Neural crest cell (in vitro differentiated cells): ENCODE results near the gene TMEM45A. TPM values are rescaled to one million over a fixed set of nuclear protein-coding genes. Genes with fewer than 3 reads are reported as not detected.

ENCODE experiments used
- DNase-seq: peaks from one replicate; pipeline ENCODE4 v3.0.0; 2021; ENCODE audit warnings: low read depth, mixed read lengths, low spot score
- H3K27ac Mint-ChIP-seq: one replicate; pipeline ENCODE4 v1.8.0; 2021; ENCODE audit warnings: mild to moderate bottlenecking, mixed read lengths; ENCODE audit not compliant: unreplicated experiment
- H3K27me3 Mint-ChIP-seq: 2 replicates; pipeline ENCODE4 v1.8.0; 2021; ENCODE audit warnings: low read depth, mild to moderate bottlenecking, mixed read lengths
- H3K36me3 Mint-ChIP-seq: 2 replicates; pipeline ENCODE4 v1.8.0; 2021; ENCODE audit warnings: low read depth, mild to moderate bottlenecking, mixed read lengths
- H3K4me1 Mint-ChIP-seq: 2 replicates; pipeline ENCODE4 v1.8.0; 2021; ENCODE audit warnings: mixed read lengths
- H3K4me3 Mint-ChIP-seq: one replicate; pipeline ENCODE4 v1.8.0; 2021; ENCODE audit warnings: mild to moderate bottlenecking, mixed read lengths
- H3K9me3 Mint-ChIP-seq: 2 replicates; pipeline ENCODE4 v1.8.0; 2021; ENCODE audit warnings: mixed read lengths
- total RNA-seq: library from RNA; stranded (reverse); gene quantifications from 2 replicates; pipeline ENCODE4 v1.2.1, GENCODE V29; 2021
- TF ChIP-seq, protein P1 (sequence below): fragments of 200-600 bp; sonication (generic); conservative IDR thresholded peaks from 2 replicates; pipeline ENCODE4 v1.5.0; 2021; ENCODE audit warnings: antibody characterized with exemption, mild to moderate bottlenecking

TMEM45A gene
- total RNA-seq, 1 donor from 2014 or later: 18.7 TPM

GRCh38 chr3:100489118-100489517 lies 3.3 kb upstream of the TMEM45A start:
- Mint-ChIP-seq H3K36me3 (no peaks in the 10 kb centered on the region), H3K27me3 (peaks cover 5% of the 10 kb centered on the region), H3K27ac (no peak overlapping the region), H3K9me3 (peaks cover 3% of the 10 kb centered on the region), H3K4me3 (no peak overlapping the region), H3K4me1 (peaks cover 15% of the 10 kb centered on the region)
- TF ChIP-seq, protein P1, sequence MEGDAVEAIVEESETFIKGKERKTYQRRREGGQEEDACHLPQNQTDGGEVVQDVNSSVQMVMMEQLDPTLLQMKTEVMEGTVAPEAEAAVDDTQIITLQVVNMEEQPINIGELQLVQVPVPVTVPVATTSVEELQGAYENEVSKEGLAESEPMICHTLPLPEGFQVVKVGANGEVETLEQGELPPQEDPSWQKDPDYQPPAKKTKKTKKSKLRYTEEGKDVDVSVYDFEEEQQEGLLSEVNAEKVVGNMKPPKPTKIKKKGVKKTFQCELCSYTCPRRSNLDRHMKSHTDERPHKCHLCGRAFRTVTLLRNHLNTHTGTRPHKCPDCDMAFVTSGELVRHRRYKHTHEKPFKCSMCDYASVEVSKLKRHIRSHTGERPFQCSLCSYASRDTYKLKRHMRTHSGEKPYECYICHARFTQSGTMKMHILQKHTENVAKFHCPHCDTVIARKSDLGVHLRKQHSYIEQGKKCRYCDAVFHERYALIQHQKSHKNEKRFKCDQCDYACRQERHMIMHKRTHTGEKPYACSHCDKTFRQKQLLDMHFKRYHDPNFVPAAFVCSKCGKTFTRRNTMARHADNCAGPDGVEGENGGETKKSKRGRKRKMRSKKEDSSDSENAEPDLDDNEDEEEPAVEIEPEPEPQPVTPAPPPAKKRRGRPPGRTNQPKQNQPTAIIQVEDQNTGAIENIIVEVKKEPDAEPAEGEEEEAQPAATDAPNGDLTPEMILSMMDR: no peak
- no peak for DNase-seq

DNA sequence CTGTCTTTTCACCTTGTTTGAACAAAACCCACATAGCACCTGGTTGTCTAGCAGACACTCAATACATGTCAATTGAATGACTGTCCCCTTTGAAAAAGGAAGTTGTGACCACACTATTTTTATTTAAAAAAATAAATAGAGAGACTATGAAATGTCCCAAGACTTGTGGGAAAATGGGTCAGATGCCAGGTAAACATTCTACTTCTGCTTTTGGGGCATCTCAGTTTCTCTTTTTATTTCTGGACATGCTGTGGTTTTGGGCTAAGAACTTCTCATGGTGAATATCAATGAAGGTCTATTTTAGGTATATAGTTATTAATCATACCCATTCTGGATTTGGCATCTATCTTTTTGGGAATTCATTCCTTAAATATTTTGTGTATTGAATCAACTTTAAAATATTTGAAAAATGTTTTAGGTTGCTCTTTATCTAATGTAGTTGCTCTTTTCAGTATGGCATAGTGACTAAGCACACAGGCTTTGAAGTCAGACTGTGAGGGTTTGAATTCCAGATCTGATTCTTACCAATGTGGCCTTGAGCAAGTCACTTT lies 4.4 kb downstream of the TMEM45A start:
- Mint-ChIP-seq H3K9me3 (no peaks in the 10 kb centered on the region), H3K36me3 (no peaks in the 10 kb centered on the region), H3K4me3 (no peak overlapping the region), H3K27ac (no peak overlapping the region), H3K27me3 (no peaks in the 10 kb centered on the region), H3K4me1 (peaks cover 11% of the 10 kb centered on the region)
- no peak for DNase-seq
- TF ChIP-seq, protein P1: no peak

- Mint-ChIP-seq H3K36me3 (peaks cover 8% of the 10 kb centered on the region), H3K27me3 (no peaks in the 10 kb centered on the region), H3K9me3 (peaks cover 2% of the 10 kb centered on the region), H3K27ac (no peak overlapping the region), H3K4me3 (no peak overlapping the region), H3K4me1 (no peaks in the 10 kb centered on the region)
- no peak for DNase-seq
- TF ChIP-seq, protein P1: no peak
These were observed 7.2 kb downstream of the TMEM45A start for GRCh38 chr3:100499651-100500050.

DNA sequence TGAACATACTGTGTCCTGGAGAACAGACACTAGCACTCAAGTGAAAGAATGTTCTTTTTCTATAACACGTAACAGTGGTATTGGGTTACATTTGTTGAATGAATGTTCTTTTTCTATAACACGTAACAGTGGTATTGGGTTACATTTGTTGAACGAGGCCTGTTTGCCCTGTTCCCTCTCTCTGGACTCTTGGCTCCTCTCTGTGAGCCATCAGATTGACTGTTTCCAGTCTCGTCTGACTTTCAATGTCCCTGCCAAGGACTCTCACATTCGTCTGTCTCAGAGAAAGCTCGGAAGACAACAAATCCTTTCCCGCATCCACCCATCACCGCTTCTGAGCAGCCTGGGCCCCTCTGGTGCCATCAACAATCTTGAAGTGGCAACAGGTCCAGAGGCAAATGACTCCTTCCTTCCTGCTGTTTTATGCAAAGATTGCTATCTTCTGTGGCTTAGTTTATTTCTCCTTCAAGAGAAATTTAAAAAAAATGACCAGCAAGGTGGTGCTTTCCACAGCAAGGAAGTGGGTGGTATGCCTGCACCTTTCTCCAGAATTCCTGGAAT lies 8.0 kb downstream of the TMEM45A start:
- DNase-seq: no peak
- H3K36me3 Mint-ChIP-seq: peaks cover 10% of the 10 kb centered on the region

DNA sequence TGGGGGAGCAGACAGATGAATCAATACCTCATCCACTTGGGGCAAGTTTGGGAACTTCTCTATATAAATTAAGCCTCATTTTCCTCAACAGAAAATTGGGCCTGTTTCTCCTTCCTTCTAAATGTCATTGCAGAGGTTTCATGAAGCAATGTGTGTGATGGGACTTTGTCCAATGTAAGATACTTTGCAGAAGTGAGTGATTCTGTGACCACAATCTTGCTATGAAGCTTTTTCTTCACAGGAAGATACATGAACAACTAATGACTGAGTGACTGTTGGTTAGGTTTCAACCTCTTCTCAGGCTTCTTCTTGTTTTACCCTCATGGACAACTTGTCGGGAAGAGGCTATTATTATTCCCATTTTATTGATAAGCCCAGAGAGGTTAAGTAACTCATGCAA lies 11.0 kb downstream of the TMEM45A start:
- DNase-seq: no peak
- Mint-ChIP-seq H3K36me3 (peaks cover 22% of the 10 kb centered on the region), H3K27me3 (no peaks in the 10 kb centered on the region), H3K4me1 (no peaks in the 10 kb centered on the region), H3K4me3 (no peak overlapping the region), H3K9me3 (peaks cover 16% of the 10 kb centered on the region), H3K27ac (no peak overlapping the region)
- TF ChIP-seq, protein P1: no peak

More for the DNA sequence above, 8.0 kb downstream of the TMEM45A start:
- H3K27me3 Mint-ChIP-seq: no peaks in the 10 kb centered on the region
- H3K9me3 Mint-ChIP-seq: peaks cover 2% of the 10 kb centered on the region
- H3K4me1 Mint-ChIP-seq: no peaks in the 10 kb centered on the region
- no peak overlapping the region for H3K27ac Mint-ChIP-seq
- H3K4me3 Mint-ChIP-seq: no peak overlapping the region
- TF ChIP-seq, protein P1: no peak
